Activated CD4-positive, alpha-beta T cell treated with anti-CD3 and anti-CD28 coated beads, Interleukin-2, Interleukin-6, amounts not matched to agents 100 ng/mL and 50 ng/mL, durations not matched to agents 16 hours and 8 hours (primary cell): ENCODE measurements around the gene CTSA.
A peak's percentile ranks its signal among the peaks of the same experiment; 100 is the strongest.
"Not testable (repeated sequence)": the region's sequence is repeated elsewhere in the genome, so short reads cannot be mapped to it uniquely, and the experiment has no call there.

Source experiments
- DNase-seq: peaks from one replicate; pipeline ENCODE4 v3.0.0-alpha.2; 2020

CTSA gene

GRCh38 chr20:45919542-45920399 lies 28.6 kb downstream of the CTSA start:
- no peak for DNase-seq

- DNase-seq, result no peak
Measured at GRCh38 chr20:45920462-45921336, 29.6 kb downstream of the CTSA start.

- no peak for DNase-seq
Measured at GRCh38 chr20:45921337-45922189, 30.4 kb downstream of the CTSA start.

- DNase-seq, result no peak
Measured at GRCh38 chr20:45924391-45925261, 33.5 kb downstream of the CTSA start.

GRCh38 chr20:45925821-45926506 lies 34.8 kb downstream of the CTSA start:
- no peak for DNase-seq

- DNase-seq, result no peak
Measured at GRCh38 chr20:45926731-45927070, 35.6 kb downstream of the CTSA start.

GRCh38 chr20:45927071-45927878 lies 36.1 kb downstream of the CTSA start:
- no peak for DNase-seq

- not testable (repeated sequence) for DNase-seq
Measured at GRCh38 chr20:45931680-45932079, 40.5 kb downstream of the CTSA start.

GRCh38 chr20:45933266-45934045 lies 42.3 kb downstream of the CTSA start:
- DNase-seq, result peak; percentile 83

- DNase-seq, result peak; percentile 65
Measured at GRCh38 chr20:45934046-45934585, 43.0 kb downstream of the CTSA start.

GRCh38 chr20:45934586-45935415 lies 43.7 kb downstream of the CTSA start, which contains the start of gene PCIF1:
Gene PCIF1, plus strand, starts transcription at chr20:45934683. Its CDS starts 4,317 bp downstream, at chr20:45939000.
- peak; percentile 99 for DNase-seq

- DNase-seq, result no peak
Measured at GRCh38 chr20:45935416-45936046, 44.4 kb downstream of the CTSA start.

GRCh38 chr20:45937765-45938164 lies 46.6 kb downstream of the CTSA start:
- peak; percentile 41 for DNase-seq

- DNase-seq, result no peak
Measured at GRCh38 chr20:45938727-45939438, 47.7 kb downstream of the CTSA start.

- DNase-seq, result no peak
Measured at GRCh38 chr20:45940053-45940452, 48.9 kb downstream of the CTSA start.

- DNase-seq, result no peak
Measured at GRCh38 chr20:45940469-45940868, 49.3 kb downstream of the CTSA start.

GRCh38 chr20:45943613-45944012 lies 52.5 kb downstream of the CTSA start:
- DNase-seq, result no peak
